PFSK-1 (cell line): ENCODE measurements around the gene TIAM2.

Source experiments
- FOXP2 ChIP-seq: optimal IDR thresholded peaks from 2 replicates; pipeline ENCODE3; 2011; ENCODE audit warnings: borderline replicate concordance, control low read depth, inconsistent platforms; ENCODE audit not compliant: insufficient read depth; ENCODE audit errors: extremely low read length, extremely low read depth
- POLR2AphosphoS5 ChIP-seq: IDR thresholded peaks from 2 replicates; pipeline ENCODE4 v1.6.1; 2012; ENCODE audit warnings: low read depth, mild to moderate bottlenecking, control low read depth, low read length, moderate library complexity
- REST ChIP-seq, 2 experiments: IDR thresholded peaks; 2 replicates each; pipeline versions ENCODE4 v1.6.1 to v1.8.0; 2011 to 2012; ENCODE audit warnings: low read depth in 2 of 2, low read length in 2 of 2, control low read depth in 1 of 2, inconsistent platforms in 1 of 2, mild to moderate bottlenecking in 1 of 2, moderate library complexity in 1 of 2; ENCODE audit not compliant: insufficient read depth in 1 of 2
- SIN3A ChIP-seq: IDR thresholded peaks from 2 replicates; pipeline ENCODE4 v1.6.1; 2012; ENCODE audit warnings: mild to moderate bottlenecking, low read length, moderate library complexity, borderline replicate concordance; ENCODE audit not compliant: insufficient read depth
- TAF1 ChIP-seq: IDR thresholded peaks from 2 replicates; pipeline ENCODE4 v1.6.1; 2012; ENCODE audit warnings: low read length, control low read depth, borderline replicate concordance; ENCODE audit not compliant: insufficient read depth

Gene TIAM2

GRCh38 chr6:155254139-155254538 lies 259.0 kb downstream of the TIAM2 start:
- TF ChIP-seq FOXP2, result no peak

GRCh38 chr6:155256122-155256795 lies 261.1 kb downstream of the TIAM2 start:
- TF ChIP-seq FOXP2 (no peak), SIN3A (no peak)

- TF ChIP-seq POLR2AphosphoS5 (no peak), FOXP2 (no peak), TAF1 (no peak), SIN3A (no peak), REST (IDR thresholded peaks at IDR 0.05; ENCODE audit: insufficient read depth in 1 of 2, low read depth in 2 of 2, low read length in 2 of 2) (no peak)
Measured at GRCh38 chr6:155257796-155258195, 262.7 kb downstream of the TIAM2 start.

GRCh38 chr6:155259204-155259603 lies 264.1 kb downstream of the TIAM2 start:
- TF ChIP-seq POLR2AphosphoS5, result no peak
- no peak for TF ChIP-seq FOXP2
- no peak for TF ChIP-seq SIN3A
- TF ChIP-seq REST (IDR thresholded peaks at IDR 0.05; ENCODE audit: insufficient read depth in 1 of 2, low read depth in 2 of 2, low read length in 2 of 2), result no peak
- TF ChIP-seq TAF1, result no peak

GRCh38 chr6:155259897-155260296 lies 264.8 kb downstream of the TIAM2 start:
- no peak for TF ChIP-seq FOXP2
- TF ChIP-seq TAF1, result no peak
- no peak for TF ChIP-seq SIN3A
- TF ChIP-seq POLR2AphosphoS5, result no peak
- TF ChIP-seq REST (IDR thresholded peaks at IDR 0.05; ENCODE audit: insufficient read depth in 1 of 2, low read depth in 2 of 2, low read length in 2 of 2), result no peak

- TF ChIP-seq POLR2AphosphoS5, result no peak
- TF ChIP-seq REST (IDR thresholded peaks at IDR 0.05; ENCODE audit: insufficient read depth in 1 of 2, low read depth in 2 of 2, low read length in 2 of 2), result no peak
Measured at GRCh38 chr6:155260686-155261085, 265.6 kb downstream of the TIAM2 start.
